Endometrial microvascular endothelial cells (primary cell): ENCODE results near the gene DENND1C. TPM values are rescaled to one million over a fixed set of nuclear protein-coding genes. Genes with fewer than 3 reads are reported as not detected.

Experiments used
- in situ Hi-C: cut with HindIII; loops from 2 replicates; pipeline ENCODE4 v1.10.0; 2017; ENCODE audit warnings: low sequenced_read_pairs, low pct_unique_long_range_greater_than_20kb; ENCODE audit errors: inconsistent ontology term
- total RNA-seq: library from RNA; depleted of rRNA; stranded (reverse); fragments of >200 nt; gene quantifications from one replicate; pipeline ENCODE4 v1.2.3, GENCODE V29; 2015; ENCODE audit errors: inconsistent ontology term

The DENND1C gene
- total RNA-seq, 1 donor from 2014 or later, result not detected

DNA sequence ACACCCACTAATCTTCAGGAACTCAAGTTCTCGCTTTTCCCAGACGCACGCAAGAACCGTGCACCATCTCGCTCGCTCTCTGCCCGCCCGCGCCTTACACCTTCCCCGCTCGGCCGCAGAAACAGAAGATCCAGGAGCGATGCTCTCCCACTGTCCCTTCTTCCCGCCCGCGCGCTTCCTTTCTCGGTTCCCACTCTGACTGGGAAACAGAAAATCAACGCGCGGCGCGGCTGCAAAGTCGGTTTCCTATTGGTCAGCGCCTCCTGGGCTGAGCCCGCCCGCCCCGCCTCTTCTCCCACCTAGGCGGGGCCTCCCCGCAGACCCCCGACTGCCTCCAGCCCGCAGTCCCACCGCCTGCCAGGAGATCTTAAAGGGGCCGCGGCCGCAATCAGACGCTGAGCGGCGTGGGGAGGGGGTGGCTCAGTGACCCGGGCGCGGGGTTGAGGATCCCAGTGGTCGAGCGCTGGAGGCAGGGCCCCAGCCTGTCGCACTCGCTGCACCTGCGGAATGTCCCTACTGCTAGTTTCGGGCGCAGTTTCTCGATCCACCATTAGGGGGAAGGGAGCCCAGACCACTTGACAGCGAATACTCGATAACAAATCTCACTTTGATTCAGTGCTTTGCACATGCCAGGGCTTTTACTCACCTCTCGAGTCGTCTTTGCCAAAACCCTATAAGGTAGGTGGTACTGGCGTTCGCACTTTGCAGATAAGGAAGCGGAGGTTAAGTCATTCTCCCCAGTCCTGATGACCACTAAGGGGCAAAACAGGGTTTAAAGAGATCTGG lies 21.3 kb downstream of the DENND1C start:
- in situ Hi-C loops, result no loop called here

DNA sequence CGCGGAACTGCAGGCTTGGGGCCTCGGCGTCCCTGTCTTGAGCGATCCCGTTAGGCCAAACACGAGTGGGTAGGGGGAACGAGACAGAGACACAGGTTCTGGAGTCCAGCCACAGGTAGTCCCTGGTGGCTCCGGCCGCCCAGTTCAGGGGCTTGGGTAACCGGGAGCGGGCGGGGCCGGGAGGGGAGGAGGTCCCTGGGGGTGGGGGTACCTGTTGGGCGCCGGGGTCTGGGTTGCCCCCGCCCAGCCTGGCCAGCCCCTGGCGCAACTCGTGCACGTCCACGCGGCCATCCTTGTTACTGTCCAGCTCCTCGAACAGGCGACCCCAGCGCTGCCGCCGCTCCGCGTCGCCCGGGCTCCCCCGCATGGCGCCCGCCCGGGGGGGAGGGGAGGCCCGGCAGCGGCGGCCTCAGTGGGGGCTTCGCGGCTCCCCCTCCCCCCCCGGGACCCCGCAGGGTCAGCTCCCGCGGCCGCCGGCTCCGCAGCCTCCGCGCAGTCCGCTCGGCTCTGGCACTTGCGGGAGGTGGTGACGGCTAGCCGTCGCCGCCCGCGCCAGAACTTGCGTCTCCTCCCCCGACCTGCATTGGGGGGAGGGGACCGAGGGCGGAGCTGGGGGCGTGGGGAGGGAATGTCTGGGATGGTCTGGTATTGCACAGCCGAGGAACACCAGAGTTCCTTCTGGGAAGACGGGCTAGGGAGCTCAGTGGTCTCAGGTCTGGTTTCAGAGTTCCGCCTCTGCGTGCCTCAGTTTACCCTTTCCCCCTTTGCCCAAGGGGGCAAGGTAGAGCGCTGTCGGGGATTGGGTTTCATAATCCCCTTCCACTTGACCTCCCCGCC lies 22.1 kb downstream of the DENND1C start, which contains the start of gene SLC25A23:
SLC25A23 (minus strand) TSS at position 531 of the 837 bp plus-strand sequence; CDS start at position 367, 164 bp downstream.
- in situ Hi-C loops, result no loop called here

GRCh38 chr19:6458695-6459261 lies 22.8 kb downstream of the DENND1C start:
- in situ Hi-C loops, result no loop called here

GRCh38 chr19:6457958-6458694 lies 23.5 kb downstream of the DENND1C start:
- in situ Hi-C loops, result no loop called here

- in situ Hi-C loops, result no loop called here
These were observed 25.7 kb downstream of the DENND1C start for GRCh38 chr19:6455924-6456323.

DNA sequence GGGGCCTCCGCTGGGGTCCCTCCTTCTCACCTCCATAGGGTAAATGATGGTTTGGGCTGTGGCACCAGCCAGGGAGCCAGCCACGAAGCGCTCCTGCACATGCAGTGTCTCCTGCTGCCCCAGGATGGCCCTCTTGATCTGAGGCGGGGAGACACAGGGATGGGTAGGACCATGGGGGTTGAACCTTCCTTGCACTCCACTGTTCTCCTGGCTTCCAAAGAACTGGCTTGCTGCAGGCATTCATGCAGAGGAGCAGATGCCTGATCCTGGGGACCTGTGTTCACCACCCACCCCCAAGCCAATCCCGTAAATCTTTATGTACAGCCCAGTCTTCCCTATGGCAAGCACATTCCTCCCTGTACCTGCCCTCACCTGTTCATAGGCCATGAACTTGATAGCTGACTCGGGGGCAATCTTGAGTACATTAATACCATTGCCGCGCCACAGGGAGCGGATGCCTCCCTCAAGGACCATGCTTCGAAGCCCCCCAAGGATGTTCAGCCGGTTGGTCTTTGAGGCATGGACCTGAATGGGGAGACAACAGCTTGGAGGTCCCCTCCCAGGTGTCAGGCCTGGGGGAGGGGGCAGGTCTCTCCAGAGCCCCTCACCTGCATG lies 27.5 kb downstream of the DENND1C start:
- in situ Hi-C loops, result no loop called here

GRCh38 chr19:6452899-6453298 lies 28.7 kb downstream of the DENND1C start:
- in situ Hi-C loops, result no loop called here

DNA sequence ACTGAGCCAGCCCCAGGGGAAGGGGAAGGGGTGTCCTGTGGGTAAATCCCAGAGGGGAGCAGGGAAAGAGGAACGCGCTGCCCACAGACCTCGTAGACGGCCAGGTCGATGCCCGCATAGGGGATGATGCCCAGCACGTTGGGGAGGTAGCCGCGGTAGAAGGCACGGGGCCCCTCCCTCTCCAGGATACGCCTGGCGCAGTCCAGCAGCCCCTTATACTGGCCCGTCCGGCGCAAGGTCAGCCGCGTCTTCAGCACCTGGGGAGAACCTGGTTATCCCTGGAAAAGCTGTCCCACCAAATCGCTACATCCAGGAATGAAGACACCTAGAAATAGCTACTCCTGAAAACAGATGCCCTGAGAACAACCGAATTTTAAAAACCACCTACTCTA lies 29.4 kb downstream of the DENND1C start:
- in situ Hi-C loops, result no loop called here

GRCh38 chr19:6451583-6452222 lies 29.9 kb downstream of the DENND1C start:
- in situ Hi-C loops, result no loop called here

- in situ Hi-C loops, result no loop called here
These were observed 31.4 kb downstream of the DENND1C start for GRCh38 chr19:6450166-6450565.

DNA sequence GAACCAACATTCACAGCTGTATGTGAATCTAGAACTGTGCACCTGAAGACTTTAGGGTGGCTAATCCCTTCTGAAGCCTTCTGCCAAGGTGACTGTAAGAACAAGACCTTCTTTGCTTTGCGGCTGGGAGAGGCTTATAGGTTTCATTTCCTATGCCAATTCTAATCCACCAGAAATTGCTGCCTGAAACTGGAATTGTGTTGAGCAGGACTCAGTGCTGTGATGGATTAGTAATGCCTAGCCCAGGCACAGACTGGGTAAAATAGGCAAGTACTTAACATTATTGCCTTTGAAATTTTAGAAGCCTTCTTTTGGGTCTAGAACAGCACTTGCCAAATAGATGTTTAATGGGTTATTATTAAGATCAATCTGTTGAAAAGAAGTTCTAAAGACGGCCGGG lies 33.5 kb downstream of the DENND1C start:
- in situ Hi-C loops, result no loop called here

- in situ Hi-C loops, result no loop called here
These were observed 35.1 kb downstream of the DENND1C start for GRCh38 chr19:6446452-6446851.

DNA sequence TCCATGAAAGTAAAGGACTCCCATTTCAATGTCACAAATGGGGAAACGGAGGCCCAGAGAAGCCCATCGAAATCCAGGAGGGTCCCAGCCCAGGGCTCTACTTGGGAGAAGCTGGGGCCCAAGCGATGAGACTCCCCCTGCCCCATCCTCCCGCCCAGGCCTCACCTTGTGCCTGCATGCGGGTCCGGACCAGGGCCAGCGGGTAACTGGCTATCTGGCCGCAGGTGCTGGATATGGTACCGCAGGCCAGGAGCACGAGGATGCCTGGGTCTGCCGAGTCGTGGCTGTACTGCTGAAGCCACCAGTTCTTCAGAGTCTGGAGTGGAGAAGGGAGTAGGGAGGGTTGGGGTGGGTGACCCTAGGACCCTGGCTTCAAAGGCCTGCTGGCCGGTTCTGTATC lies 37.6 kb downstream of the DENND1C start:
- in situ Hi-C loops, result no loop called here

DNA sequence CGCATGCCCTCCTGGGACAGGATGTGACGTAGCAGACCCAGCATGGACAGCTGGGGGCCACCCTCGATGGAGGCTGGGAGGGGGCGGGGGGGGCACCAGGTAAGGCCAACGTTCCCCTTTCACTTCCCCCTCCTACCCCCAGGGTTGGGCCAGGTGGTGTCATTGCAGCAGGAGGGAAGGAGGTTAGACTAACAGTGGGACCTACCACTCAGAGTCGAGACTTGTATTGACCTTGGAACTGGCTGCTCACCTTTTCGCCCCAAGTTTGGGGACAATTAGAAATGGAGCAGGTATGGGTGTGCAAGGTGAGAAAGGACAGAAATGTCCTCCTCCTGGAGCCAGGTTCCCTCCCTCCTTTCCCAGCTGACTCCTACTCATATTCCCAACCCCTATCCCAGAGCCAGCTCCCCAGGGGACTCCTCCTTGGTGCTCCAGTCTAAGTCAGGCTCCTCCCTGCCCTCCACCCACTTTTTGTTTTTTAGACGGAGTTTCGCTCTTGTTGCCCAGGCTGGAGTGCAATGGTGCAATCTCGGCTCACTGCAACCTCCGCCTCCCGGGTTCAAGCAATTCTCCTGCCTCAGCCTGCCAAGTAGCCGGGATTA lies 39.4 kb downstream of the DENND1C start:
- in situ Hi-C loops, result no loop called here

DNA sequence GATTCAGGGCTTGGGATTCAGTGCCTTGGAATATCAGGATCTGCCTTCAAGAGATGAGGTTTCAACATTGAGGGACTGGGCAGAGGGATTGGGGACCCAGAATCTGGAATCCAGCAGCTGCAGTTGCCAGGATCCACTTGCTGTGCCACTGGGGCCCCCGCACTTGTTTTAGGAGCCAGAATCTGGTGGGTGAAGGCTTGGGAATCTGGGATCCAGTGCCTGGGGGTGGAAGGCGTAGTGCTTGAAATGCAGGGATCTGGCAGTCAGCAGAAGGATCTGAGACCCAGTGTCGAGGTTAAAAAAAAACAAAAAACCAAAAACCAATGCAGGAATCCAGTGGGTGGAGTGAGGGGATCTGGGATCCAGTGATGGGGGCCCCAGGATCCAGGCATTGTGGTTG lies 40.7 kb downstream of the DENND1C start:
- in situ Hi-C loops, result no loop called here

GRCh38 chr19:6439743-6440142 lies 41.8 kb downstream of the DENND1C start:
- in situ Hi-C loops, result no loop called here

DNA sequence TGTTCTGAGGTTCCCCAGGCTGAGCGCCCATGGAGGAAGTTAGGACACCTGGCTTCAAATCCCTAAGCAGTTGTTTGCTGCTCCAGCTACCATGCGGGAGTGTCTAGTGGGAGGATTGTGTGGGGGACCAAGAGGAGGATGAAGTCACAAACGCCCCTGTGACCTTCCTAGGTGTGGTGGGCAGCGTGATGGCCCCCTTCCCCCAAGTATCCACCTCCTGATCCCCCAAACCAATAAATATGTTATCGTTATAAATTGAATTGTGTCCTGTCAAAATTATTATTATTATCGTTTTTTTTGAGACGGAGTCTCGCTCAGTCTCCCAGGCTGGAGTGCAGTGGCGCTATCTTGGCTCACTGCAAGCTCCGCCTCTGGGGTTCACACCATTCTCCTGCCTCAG lies 47.9 kb downstream of the DENND1C start, which contains the start of gene SLC25A41:
SLC25A41 (minus strand) TSS at position 101 of the 400 bp plus-strand sequence; CDS start at position 31, 70 bp downstream.
- in situ Hi-C loops, result no loop called here

- in situ Hi-C loops, result no loop called here
These were observed 48.4 kb downstream of the DENND1C start for GRCh38 chr19:6433165-6433564.
